CD4-positive, alpha-beta memory T cell (primary cell): ENCODE measurements around the gene RAB28. TPM values are rescaled to one million over a fixed set of nuclear protein-coding genes. Genes with fewer than 3 reads are reported as not detected.

Experiments used
- CTCF ChIA-PET: fragments of 350-600 bp; sonication (Branson Sonifier 250); formaldehyde crosslinking; loops from one replicate; lab custom pipeline; 2021; ENCODE audit warnings: inconsistent platforms; ENCODE audit not compliant: partially characterized antibody; lab: Charles Lee
- POLR2A ChIA-PET: fragments of 350-600 bp; sonication (Branson Sonifier 250); formaldehyde crosslinking; loops from one replicate; lab custom pipeline; 2021; ENCODE audit not compliant: partially characterized antibody; lab: Charles Lee
- DNase-seq, 5 donors: peaks; one replicate each; pipeline versions ENCODE4 v3.0.0 to v3.0.0-alpha.2; 2020 to 2022; ENCODE audit warnings: mixed read lengths in 1 of 5
- H3K27ac ChIP-seq: one replicate; pipeline ENCODE4 v1.7.0; 2013; ENCODE audit warnings: low read depth, low read length
- H3K27me3 ChIP-seq: 2 replicates; pipeline ENCODE4 v1.7.0; 2013; ENCODE audit warnings: mild to moderate bottlenecking, low read length, moderate library complexity; ENCODE audit not compliant: insufficient read depth
- H3K36me3 ChIP-seq: 2 replicates; pipeline ENCODE4 v1.7.0; 2013; ENCODE audit warnings: mild to moderate bottlenecking, low read length, moderate library complexity; ENCODE audit not compliant: insufficient read depth
- H3K4me1 ChIP-seq: 2 replicates; pipeline ENCODE4 v1.7.0; 2013; ENCODE audit warnings: mild to moderate bottlenecking, low read length, moderate library complexity; ENCODE audit not compliant: insufficient read depth
- H3K4me3 ChIP-seq, 2 donors: one replicate each; pipeline ENCODE4 v1.7.0; 2013; ENCODE audit warnings: low read length in 2 of 2, mild to moderate bottlenecking in 1 of 2
- H3K9me3 ChIP-seq, 2 donors: one replicate each; pipeline ENCODE4 v1.7.0; 2013; ENCODE audit warnings: low read length in 2 of 2, control low read depth in 1 of 2; ENCODE audit not compliant: control insufficient read depth in 1 of 2
- H3K27ac Mint-ChIP-seq, 7 donors: one replicate each; pipeline ENCODE4 v1.8.0; 2020 to 2021; ENCODE audit warnings: mixed read lengths in 7 of 7, mild to moderate bottlenecking in 6 of 7, inconsistent platforms in 3 of 7, moderate library complexity in 3 of 7
- H3K27me3 Mint-ChIP-seq, 2 donors: one replicate each; pipeline ENCODE4 v1.8.0; 2020 to 2021; ENCODE audit warnings: mixed read lengths in 2 of 2
- H3K36me3 Mint-ChIP-seq, 2 donors: one replicate each; pipeline ENCODE4 v1.8.0; 2020 to 2021; ENCODE audit warnings: mixed read lengths in 2 of 2, inconsistent platforms in 1 of 2, mild to moderate bottlenecking in 1 of 2
- H3K4me1 Mint-ChIP-seq, 4 donors: one replicate each; pipeline ENCODE4 v1.8.0; 2020 to 2021; ENCODE audit warnings: mixed read lengths in 4 of 4, mild to moderate bottlenecking in 1 of 4
- H3K4me3 Mint-ChIP-seq, 8 donors: one replicate each; pipeline ENCODE4 v1.8.0; 2020 to 2021; ENCODE audit warnings: mixed read lengths in 8 of 8, mild to moderate bottlenecking in 7 of 8, moderate library complexity in 6 of 8, inconsistent platforms in 3 of 8
- H3K9me3 Mint-ChIP-seq, 8 donors: one replicate each; pipeline ENCODE4 v1.8.0; 2020 to 2021; ENCODE audit warnings: mixed read lengths in 8 of 8, mild to moderate bottlenecking in 5 of 8, inconsistent platforms in 3 of 8, moderate library complexity in 1 of 8
- intact Hi-C: fragments of 100-400 bp; cut with micrococcal nuclease; formaldehyde crosslinking; loops from one replicate; pipeline ENCODE4 v1.15.1; 2023
- polyA plus RNA-seq, 2 donors: library from polyadenylated mRNA; unstranded; fragments of 300-500 nt; fragmentation: Illumina TruSeq; gene quantifications; one replicate each; pipeline ENCODE4 v1.2.3, GENCODE V29; 2021
- total RNA-seq, 2 experiments: library from RNA; stranded (reverse); gene quantifications; one replicate each; pipeline ENCODE4 v1.2.3, GENCODE V29; 2021

Gene RAB28
- total and polyA plus RNA-seq, 4 experiments from 2014 or later = 13.3 to 20.6 (median 15.9) TPM

DNA sequence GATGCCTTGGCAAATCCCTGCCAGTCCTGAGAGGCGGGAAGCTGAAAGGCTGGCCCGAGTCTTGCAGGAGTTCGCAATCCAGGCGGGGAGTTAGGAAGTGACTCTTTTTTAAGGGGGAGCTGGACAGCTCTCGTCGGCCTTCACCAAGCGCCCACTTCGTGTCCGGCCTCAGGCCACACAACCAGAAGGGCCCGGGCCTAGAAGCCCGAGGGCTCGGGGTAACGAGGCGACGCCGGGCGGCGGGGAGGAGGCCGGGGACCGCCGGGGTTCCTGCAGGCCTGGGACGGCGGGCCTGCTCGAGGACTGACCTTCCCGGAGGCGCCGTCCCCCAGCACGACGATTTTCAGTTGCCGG is 395 bp downstream of the RAB28 start:
- Mint-ChIP-seq H3K4me1 (peaks cover 14 to 27% (median 22%) of the 10 kb centered on the region in 4 donors), H3K4me3 (peak overlapping the region; percentile 73 to 96 (median 90)), H3K27me3 (peaks cover 9 to 10% of the 10 kb centered on the region in 2 donors), H3K27ac (peak overlapping the region; percentile 85 to 99 (median 97)), H3K36me3 (peaks cover 0 to 6% of the 10 kb centered on the region in 2 donors), H3K9me3 (peaks cover 0 to 2% (median 0%) of the 10 kb centered on the region in 8 donors)
- H3K27ac ChIP-seq = peak overlapping the region; percentile 93
- no peaks in the 10 kb centered on the region for H3K36me3 ChIP-seq
- intact Hi-C loops = loop anchor here (1.0 to 2.0 kb wide), 3 partner anchors 63 to 1519 kb away; partner anchors contain the start of genes BOD1L1 and CPEB2
- ChIA-PET POLR2A (interaction anchor here (0.7 kb wide), 1 partner anchor 145 kb away, joined by 3 read pairs; no protein-coding TSS in a partner anchor), CTCF (no interaction called here)
- DNase-seq = peak in 2 of 5 donors; percentile 29 to 41
- H3K4me1 ChIP-seq = peaks cover 19% of the 10 kb centered on the region
- peak overlapping the region; percentile 74 to 81 for H3K4me3 ChIP-seq
- no peaks in the 10 kb centered on the region for H3K27me3 ChIP-seq
- H3K9me3 ChIP-seq = no peaks in the 10 kb centered on the region

DNA sequence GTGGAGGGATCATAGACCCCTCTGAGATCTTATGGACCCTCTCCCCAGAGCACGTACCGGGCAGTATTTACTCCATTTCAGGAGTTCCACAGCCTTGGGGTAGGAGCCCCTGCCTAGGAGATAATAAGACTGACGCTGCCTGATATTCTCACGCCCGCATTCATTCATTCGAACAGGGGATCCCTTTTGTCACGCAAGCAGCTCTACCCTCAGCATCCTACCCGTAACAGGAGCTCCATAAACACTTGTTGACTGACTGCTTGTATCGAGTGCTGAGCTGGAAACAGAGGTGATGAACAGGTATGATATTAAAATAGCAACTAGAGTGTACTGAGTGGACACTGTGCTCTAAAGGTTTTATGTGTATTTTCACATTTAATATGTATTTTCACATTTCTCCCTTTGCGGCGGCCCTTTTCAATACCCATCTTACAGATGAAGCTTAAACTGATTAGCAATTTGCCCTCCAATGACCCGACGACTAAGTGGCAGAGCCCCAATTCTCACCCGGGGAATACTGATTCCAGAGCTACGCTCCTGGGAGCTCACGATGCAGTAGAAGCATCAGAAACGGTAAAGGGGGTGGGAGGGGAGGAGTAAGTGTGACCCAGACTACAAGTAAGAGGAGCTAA is 888 bp downstream of the RAB28 start:
- intact Hi-C loops = no loop called here
- DNase-seq = no peak
- H3K27me3 Mint-ChIP-seq = peaks cover 6% of the 10 kb centered on the region in 2 donors
- H3K36me3 Mint-ChIP-seq = peaks cover 0 to 6% of the 10 kb centered on the region in 2 donors
- H3K27ac ChIP-seq = peak overlapping the region; percentile 93
- H3K4me1 ChIP-seq = peaks cover 19% of the 10 kb centered on the region
- ChIA-PET POLR2A (interaction anchor here (0.7 kb wide), 1 partner anchor 146 kb away, joined by 3 read pairs; no protein-coding TSS in a partner anchor), CTCF (no interaction called here)
- H3K27me3 ChIP-seq = no peaks in the 10 kb centered on the region
- peak overlapping the region; percentile 85 to 97 (median 94) for H3K27ac Mint-ChIP-seq
- H3K4me3 ChIP-seq = peak overlapping the region; percentile 74 to 81
- peaks cover 14 to 27% (median 22%) of the 10 kb centered on the region in 4 donors for H3K4me1 Mint-ChIP-seq
- H3K4me3 Mint-ChIP-seq = peak overlapping the region; percentile 73 to 94 (median 90)
- H3K36me3 ChIP-seq = peaks cover under 1% of the 10 kb centered on the region
- H3K9me3 Mint-ChIP-seq = peaks cover 0 to 2% (median 0%) of the 10 kb centered on the region in 8 donors
- no peaks in the 10 kb centered on the region for H3K9me3 ChIP-seq

DNA sequence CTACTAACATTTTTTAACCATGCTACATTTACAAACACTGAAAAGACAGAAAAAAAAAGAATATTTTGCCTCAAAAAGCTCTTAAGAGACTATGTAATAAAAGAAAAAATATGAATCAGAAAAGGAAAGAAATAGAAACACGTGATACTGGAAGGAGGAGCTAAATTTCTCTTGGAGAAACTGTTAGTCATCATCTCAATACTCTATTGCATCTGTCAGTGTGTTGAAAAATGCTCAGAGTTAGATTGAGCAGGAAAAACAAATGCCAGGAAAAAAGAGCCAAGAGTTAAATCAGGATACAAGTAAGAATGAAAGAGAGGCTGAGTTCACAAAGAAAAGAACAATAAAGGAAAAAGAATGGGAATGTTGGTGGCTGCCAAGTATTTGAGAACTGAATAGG is 2.6 kb downstream of the RAB28 start:
- H3K27me3 ChIP-seq = no peaks in the 10 kb centered on the region
- peaks cover 0 to 12% of the 10 kb centered on the region in 2 donors for H3K36me3 Mint-ChIP-seq
- peaks cover 0 to 2% (median 0%) of the 10 kb centered on the region in 8 donors for H3K9me3 Mint-ChIP-seq
- peak overlapping the region in 3 of 7 donors; percentile 24 to 75 (median 36) for H3K27ac Mint-ChIP-seq
- intact Hi-C loops = no loop called here
- DNase-seq = no peak
- no peak overlapping the region for H3K4me3 ChIP-seq
- H3K4me3 Mint-ChIP-seq = peak overlapping the region in 3 of 8 donors; percentile 26 to 39 (median 29)
- no peaks in the 10 kb centered on the region for H3K27me3 Mint-ChIP-seq
- CTCF ChIA-PET = no interaction called here
- H3K27ac ChIP-seq = no peak overlapping the region
- H3K4me1 Mint-ChIP-seq = peaks cover 14 to 31% (median 23%) of the 10 kb centered on the region in 4 donors
- POLR2A ChIA-PET = interaction anchor here (0.6 kb wide), 1 partner anchor 1633 kb away, joined by 3 read pairs; no protein-coding TSS in a partner anchor
- H3K36me3 ChIP-seq = peaks cover 5% of the 10 kb centered on the region
- no peaks in the 10 kb centered on the region for H3K9me3 ChIP-seq
- peaks cover 19% of the 10 kb centered on the region for H3K4me1 ChIP-seq

DNA sequence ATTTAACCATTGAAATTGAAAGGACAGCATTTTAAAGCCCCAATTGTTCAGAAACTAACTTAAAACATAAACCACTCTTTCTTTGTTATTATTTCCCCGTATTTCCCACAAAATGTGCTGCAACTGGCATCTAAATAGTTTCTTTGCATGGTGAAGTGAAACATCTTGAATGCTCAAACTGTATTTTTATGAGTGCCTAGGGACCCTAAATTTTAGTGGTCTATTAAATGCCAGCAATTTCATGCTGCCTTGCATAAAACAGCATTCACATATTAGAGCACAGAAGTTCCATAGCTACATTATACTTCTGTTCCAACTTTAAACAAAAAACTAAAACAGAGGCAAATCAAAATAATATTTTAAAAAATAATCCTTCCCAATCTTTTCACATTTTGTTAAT is 5.4 kb downstream of the RAB28 start:
- Mint-ChIP-seq H3K27ac (no peak overlapping the region), H3K27me3 (no peaks in the 10 kb centered on the region), H3K4me1 (peaks cover 11 to 24% (median 17%) of the 10 kb centered on the region in 4 donors), H3K36me3 (peaks cover 4 to 16% of the 10 kb centered on the region in 2 donors), H3K4me3 (no peak overlapping the region), H3K9me3 (peaks cover 0 to 2% (median 0%) of the 10 kb centered on the region in 8 donors)
- Histone ChIP-seq H3K9me3 (no peaks in the 10 kb centered on the region), H3K4me1 (peaks cover 12% of the 10 kb centered on the region), H3K36me3 (peaks cover 5% of the 10 kb centered on the region), H3K4me3 (no peak overlapping the region), H3K27ac (no peak overlapping the region), H3K27me3 (no peaks in the 10 kb centered on the region)
- DNase-seq = no peak
- intact Hi-C loops = no loop called here
- POLR2A ChIA-PET = no interaction called here
- CTCF ChIA-PET = no interaction called here

DNA sequence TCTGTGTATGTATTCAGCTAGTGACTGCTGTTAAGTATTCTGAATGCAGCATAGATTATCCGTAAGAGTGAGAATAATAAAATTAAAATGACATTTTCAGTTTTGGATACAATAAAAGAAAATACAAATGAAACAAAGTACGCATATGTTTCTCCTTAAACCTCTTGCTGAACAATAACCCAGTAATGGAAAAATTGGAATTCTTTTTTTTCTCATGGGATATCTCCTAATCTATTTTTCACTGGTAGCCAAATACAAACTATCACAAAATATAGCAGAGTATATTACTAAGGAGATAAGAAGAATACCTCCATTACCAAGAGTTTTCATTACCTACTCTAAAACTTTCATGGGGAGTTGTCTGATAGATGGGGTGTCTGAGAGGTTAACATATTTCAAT is 6.0 kb downstream of the RAB28 start:
- Histone ChIP-seq H3K4me1 (peaks cover 7% of the 10 kb centered on the region), H3K4me3 (no peak overlapping the region), H3K9me3 (no peaks in the 10 kb centered on the region), H3K27me3 (no peaks in the 10 kb centered on the region), H3K27ac (no peak overlapping the region), H3K36me3 (peaks cover 5% of the 10 kb centered on the region)
- POLR2A ChIA-PET = no interaction called here
- no peak for DNase-seq
- Mint-ChIP-seq H3K9me3 (peaks cover 0 to 2% (median 0%) of the 10 kb centered on the region in 8 donors), H3K36me3 (peaks cover 5 to 15% of the 10 kb centered on the region in 2 donors), H3K27ac (no peak overlapping the region), H3K4me3 (no peak overlapping the region), H3K27me3 (no peaks in the 10 kb centered on the region), H3K4me1 (peaks cover 7 to 18% (median 12%) of the 10 kb centered on the region in 4 donors)
- CTCF ChIA-PET = no interaction called here
- intact Hi-C loops = no loop called here

DNA sequence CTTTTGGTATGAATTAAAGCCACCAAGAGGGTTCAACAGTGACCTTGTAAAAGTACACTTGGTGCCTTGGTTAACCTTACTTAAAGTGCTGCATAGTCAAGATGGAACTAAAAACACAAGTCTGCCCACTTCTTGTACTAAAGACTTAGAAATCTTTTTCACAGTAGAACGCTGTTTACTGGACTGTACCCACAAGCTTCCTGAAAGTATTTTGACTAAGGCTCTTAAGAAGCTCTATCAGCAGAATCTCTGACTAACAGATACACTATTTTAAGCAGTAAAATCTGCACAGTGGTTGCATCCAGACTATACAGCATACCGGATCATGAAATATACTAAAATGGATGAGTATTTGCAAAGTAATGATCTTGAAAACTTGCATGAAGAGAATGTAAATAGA is 7.2 kb downstream of the RAB28 start:
- H3K4me3 ChIP-seq = no peak overlapping the region
- H3K36me3 Mint-ChIP-seq = peaks cover 11 to 19% of the 10 kb centered on the region in 2 donors
- intact Hi-C loops = no loop called here
- no peak overlapping the region for H3K27ac Mint-ChIP-seq
- H3K27me3 ChIP-seq = no peaks in the 10 kb centered on the region
- no peak overlapping the region for H3K27ac ChIP-seq
- H3K4me3 Mint-ChIP-seq = no peak overlapping the region
- peaks cover 2 to 9% (median 5%) of the 10 kb centered on the region in 4 donors for H3K4me1 Mint-ChIP-seq
- no peak for DNase-seq
- ChIA-PET POLR2A (no interaction called here), CTCF (no interaction called here)
- H3K27me3 Mint-ChIP-seq = no peaks in the 10 kb centered on the region
- no peaks in the 10 kb centered on the region for H3K9me3 ChIP-seq
- no peaks in the 10 kb centered on the region for H3K4me1 ChIP-seq
- H3K36me3 ChIP-seq = peaks cover 5% of the 10 kb centered on the region
- peaks cover 0 to 2% (median 0%) of the 10 kb centered on the region in 8 donors for H3K9me3 Mint-ChIP-seq

DNA sequence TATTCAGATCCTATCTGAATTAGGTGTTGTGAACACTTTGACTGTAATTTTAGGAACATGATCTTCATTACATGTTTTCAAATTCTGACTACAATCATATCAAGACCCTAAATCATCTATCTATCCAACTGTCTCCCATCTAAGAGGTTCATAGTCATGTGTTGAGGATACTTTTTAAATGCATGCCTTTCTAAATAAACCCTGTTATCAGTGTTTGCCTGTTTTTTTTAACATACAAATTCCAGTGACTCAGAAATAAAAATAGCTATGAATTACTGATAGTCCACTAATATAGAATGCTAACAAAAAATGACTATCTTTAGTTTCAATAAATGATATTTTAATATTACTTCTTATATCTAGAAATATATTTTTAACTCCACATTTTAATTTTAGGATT is 8.0 kb downstream of the RAB28 start:
- H3K9me3 Mint-ChIP-seq = no peaks in the 10 kb centered on the region
- peaks cover 11 to 19% of the 10 kb centered on the region in 2 donors for H3K36me3 Mint-ChIP-seq
- H3K27me3 ChIP-seq = no peaks in the 10 kb centered on the region
- peaks cover 0 to 4% (median 1%) of the 10 kb centered on the region in 4 donors for H3K4me1 Mint-ChIP-seq
- peaks cover 5% of the 10 kb centered on the region for H3K36me3 ChIP-seq
- H3K27ac ChIP-seq = no peak overlapping the region
- H3K4me1 ChIP-seq = no peaks in the 10 kb centered on the region
- intact Hi-C loops = no loop called here
- no peak overlapping the region for H3K27ac Mint-ChIP-seq
- DNase-seq = no peak
- ChIA-PET CTCF (no interaction called here), POLR2A (no interaction called here)
- no peak overlapping the region for H3K4me3 Mint-ChIP-seq
- H3K27me3 Mint-ChIP-seq = no peaks in the 10 kb centered on the region
- H3K9me3 ChIP-seq = no peaks in the 10 kb centered on the region
- H3K4me3 ChIP-seq = no peak overlapping the region
